HepG2 (cell line): ENCODE measurements around the gene MMS19. TPM values are rescaled to one million over a fixed set of nuclear protein-coding genes. Genes with fewer than 3 reads are reported as not detected.

ENCODE experiments used
- CBFB ChIP-seq: sonication (generic); formaldehyde crosslinking; IDR thresholded peaks from 2 replicates; pipeline ENCODE4 v1.4.0; 2020; ENCODE audit warnings: missing genetic modification reagents
- DNMT1 ChIP-seq: sonication (generic); formaldehyde crosslinking; IDR thresholded peaks from 2 replicates; pipeline ENCODE4 v1.5.1; 2020; ENCODE audit warnings: mild to moderate bottlenecking, missing genetic modification reagents
- DR1 ChIP-seq: sonication (generic); formaldehyde crosslinking; IDR thresholded peaks from 2 replicates; pipeline ENCODE4 v1.8.0; 2021; ENCODE audit warnings: mild to moderate bottlenecking, missing genetic modification reagents, inconsistent platforms
- EHMT2 ChIP-seq: fragments of 200-600 bp; sonication (generic); IDR thresholded peaks from 2 replicates; pipeline ENCODE4 v1.7.0; 2017; ENCODE audit warnings: antibody characterized with exemption, low read depth, low read length, borderline replicate concordance
- FOXP1 ChIP-seq, 2 experiments: fragments of 450-650 bp in 1 of 2; IDR thresholded peaks; 2 replicates each; pipeline ENCODE4 v1.6.1; 2017 to 2018; ENCODE audit warnings: antibody characterized with exemption in 1 of 2
- HOXA7 ChIP-seq: sonication (generic); formaldehyde crosslinking; IDR thresholded peaks from 2 replicates; pipeline ENCODE4 v1.8.1; 2022; ENCODE audit warnings: mild to moderate bottlenecking, missing genetic modification reagents, moderate library complexity
- ISX ChIP-seq: sonication (generic); formaldehyde crosslinking; conservative IDR thresholded peaks from 2 replicates; pipeline ENCODE4 v1.5.0; 2020; ENCODE audit warnings: missing genetic modification reagents
- JARID2 ChIP-seq: sonication (generic); formaldehyde crosslinking; IDR thresholded peaks from 2 replicates; pipeline ENCODE4 v1.8.1; 2023; ENCODE audit warnings: missing genetic modification reagents, inconsistent platforms; ENCODE audit not compliant: insufficient replicate concordance
- JUND ChIP-seq: sonication (generic); formaldehyde crosslinking; IDR thresholded peaks from 2 replicates; pipeline ENCODE4 v1.8.0; 2022; ENCODE audit warnings: mild to moderate bottlenecking, missing genetic modification reagents
- MYNN ChIP-seq: sonication (generic); formaldehyde crosslinking; IDR thresholded peaks from 2 replicates; pipeline ENCODE4 v1.4.0; 2020; ENCODE audit warnings: mild to moderate bottlenecking, low read depth, missing genetic modification reagents
- NFKB2 ChIP-seq: sonication (generic); formaldehyde crosslinking; IDR thresholded peaks from 2 replicates; pipeline ENCODE4 v1.4.0; 2020; ENCODE audit warnings: missing genetic modification reagents, borderline replicate concordance
- NR2C2 ChIP-seq: sonication (generic); formaldehyde crosslinking; IDR thresholded peaks from 2 replicates; pipeline ENCODE4 v1.4.0; 2020; ENCODE audit warnings: missing genetic modification reagents, mild to moderate bottlenecking, moderate library complexity, borderline replicate concordance
- PITX1 ChIP-seq: sonication (generic); formaldehyde crosslinking; IDR thresholded peaks from 2 replicates; pipeline ENCODE4 v1.5.1; 2020; ENCODE audit warnings: mild to moderate bottlenecking, missing genetic modification reagents
- TAF1 ChIP-seq: sonication (generic); formaldehyde crosslinking; IDR thresholded peaks from 2 replicates; pipeline ENCODE4 v1.4.0; 2020; ENCODE audit warnings: missing genetic modification reagents
- TFDP1 ChIP-seq: IDR thresholded peaks from 2 replicates; pipeline ENCODE4 v1.6.1; 2016; ENCODE audit warnings: missing compliant biosample characterization, missing genetic modification reagents, borderline replicate concordance
- YEATS2 ChIP-seq: sonication (generic); formaldehyde crosslinking; IDR thresholded peaks from 2 replicates; pipeline ENCODE4 v1.4.0; 2020; ENCODE audit warnings: missing genetic modification reagents, borderline replicate concordance
- ZBTB8A ChIP-seq: sonication (generic); formaldehyde crosslinking; IDR thresholded peaks from 2 replicates; pipeline ENCODE4 v1.4.0; 2020; ENCODE audit warnings: mild to moderate bottlenecking, low read depth, missing genetic modification reagents, borderline replicate concordance
- ZKSCAN5 ChIP-seq: sonication (generic); formaldehyde crosslinking; IDR thresholded peaks from 2 replicates; pipeline ENCODE4 v1.5.1; 2020; ENCODE audit warnings: mild to moderate bottlenecking, missing genetic modification reagents
- ZNF326 ChIP-seq: sonication (generic); formaldehyde crosslinking; IDR thresholded peaks from 2 replicates; pipeline ENCODE4 v1.4.0; 2020; ENCODE audit warnings: missing genetic modification reagents, borderline replicate concordance
- ZNF382 ChIP-seq: sonication (generic); formaldehyde crosslinking; IDR thresholded peaks from 2 replicates; pipeline ENCODE4 v1.5.0; 2020; ENCODE audit warnings: missing genetic modification reagents, mild to moderate bottlenecking, borderline replicate concordance
- ZNF451 ChIP-seq: sonication (generic); formaldehyde crosslinking; IDR thresholded peaks from 2 replicates; pipeline ENCODE4 v1.5.0; 2020; ENCODE audit warnings: mild to moderate bottlenecking, missing genetic modification reagents
- ZNF629 ChIP-seq: sonication (generic); formaldehyde crosslinking; conservative IDR thresholded peaks from 2 replicates; pipeline ENCODE4 v1.5.0; 2020; ENCODE audit warnings: missing genetic modification reagents
- polyA plus RNA-seq, 8 experiments: library from polyadenylated mRNA; depleted of rRNA in 3 of 8; stranded (reverse) in 7 of 8; unstranded in 1 of 8; fragments of >200 nt; fragmentation: Illumina TruSeq in 4 of 8; extraction: Trizol in 4 of 8; gene quantifications; 2 replicates each; pipeline versions ENCODE4 v1.2.1 to v1.2.3, GENCODE V29; 2011 to 2016; ENCODE audit warnings: low read depth in 4 of 8, missing spikeins in 1 of 8, mixed read lengths in 1 of 8; ENCODE audit not compliant: insufficient read depth in 1 of 8
- total RNA-seq, 5 experiments: library from RNA; depleted of rRNA; stranded (reverse); fragments of >200 nt; fragmentation: Illumina TruSeq; extraction: Trizol; gene quantifications; 2 replicates each; pipeline ENCODE4 v1.2.3, GENCODE V29; 2016; ENCODE audit warnings: low read depth in 1 of 5
- TF ChIP-seq, protein P1 (sequence below): sonication (generic); formaldehyde crosslinking; IDR thresholded peaks from 2 replicates; pipeline ENCODE4 v1.4.0; 2020; ENCODE audit warnings: mild to moderate bottlenecking, missing genetic modification reagents
- TF ChIP-seq, protein P2 (sequence below), 2 experiments: IDR thresholded peaks; 2 replicates each; pipeline ENCODE4 v1.6.1; 2011 to 2012; ENCODE audit warnings: low read length in 2 of 2, borderline replicate concordance in 1 of 2, low read depth in 1 of 2, mild to moderate bottlenecking in 1 of 2, moderate library complexity in 1 of 2

The MMS19 gene
- total and polyA plus RNA-seq, 2 of the 13 experiments (the other 11 are each of a cell fraction or from before 2014, with no cell fraction given): 76.4 to 107 TPM

GRCh38 chr10:97427571-97428179, 70.5 kb downstream of the MMS19 start (continued):
- no peak for TF ChIP-seq MYNN
- no peak for TF ChIP-seq ISX (CRISPR knock-in tag)
- no peak for TF ChIP-seq NFKB2 (CRISPR knock-in tag)
- TF ChIP-seq DNMT1 (CRISPR knock-in tag): no peak
- TF ChIP-seq PITX1 (CRISPR knock-in tag): no peak
- TF ChIP-seq CBFB (CRISPR knock-in tag): no peak
- TF ChIP-seq ZBTB8A (CRISPR knock-in tag): no peak
- TF ChIP-seq, protein P1, sequence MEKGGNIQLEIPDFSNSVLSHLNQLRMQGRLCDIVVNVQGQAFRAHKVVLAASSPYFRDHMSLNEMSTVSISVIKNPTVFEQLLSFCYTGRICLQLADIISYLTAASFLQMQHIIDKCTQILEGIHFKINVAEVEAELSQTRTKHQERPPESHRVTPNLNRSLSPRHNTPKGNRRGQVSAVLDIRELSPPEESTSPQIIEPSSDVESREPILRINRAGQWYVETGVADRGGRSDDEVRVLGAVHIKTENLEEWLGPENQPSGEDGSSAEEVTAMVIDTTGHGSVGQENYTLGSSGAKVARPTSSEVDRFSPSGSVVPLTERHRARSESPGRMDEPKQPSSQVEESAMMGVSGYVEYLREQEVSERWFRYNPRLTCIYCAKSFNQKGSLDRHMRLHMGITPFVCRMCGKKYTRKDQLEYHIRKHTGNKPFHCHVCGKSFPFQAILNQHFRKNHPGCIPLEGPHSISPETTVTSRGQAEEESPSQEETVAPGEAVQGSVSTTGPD: peak; percentile 84; the same call in 1 of the 2 replicates
- no peak for TF ChIP-seq EHMT2
- TF ChIP-seq FOXP1 (IDR thresholded peaks at IDR 0.05): no peak
- no peak for TF ChIP-seq FOXP1 (CRISPR knock-in tag; IDR thresholded peaks at IDR 0.05)
- no peak for TF ChIP-seq ZNF629 (CRISPR knock-in tag)
- TF ChIP-seq JARID2 (CRISPR knock-in tag): no peak
- no peak for TF ChIP-seq ZKSCAN5 (CRISPR knock-in tag)
- TF ChIP-seq, protein P2, sequence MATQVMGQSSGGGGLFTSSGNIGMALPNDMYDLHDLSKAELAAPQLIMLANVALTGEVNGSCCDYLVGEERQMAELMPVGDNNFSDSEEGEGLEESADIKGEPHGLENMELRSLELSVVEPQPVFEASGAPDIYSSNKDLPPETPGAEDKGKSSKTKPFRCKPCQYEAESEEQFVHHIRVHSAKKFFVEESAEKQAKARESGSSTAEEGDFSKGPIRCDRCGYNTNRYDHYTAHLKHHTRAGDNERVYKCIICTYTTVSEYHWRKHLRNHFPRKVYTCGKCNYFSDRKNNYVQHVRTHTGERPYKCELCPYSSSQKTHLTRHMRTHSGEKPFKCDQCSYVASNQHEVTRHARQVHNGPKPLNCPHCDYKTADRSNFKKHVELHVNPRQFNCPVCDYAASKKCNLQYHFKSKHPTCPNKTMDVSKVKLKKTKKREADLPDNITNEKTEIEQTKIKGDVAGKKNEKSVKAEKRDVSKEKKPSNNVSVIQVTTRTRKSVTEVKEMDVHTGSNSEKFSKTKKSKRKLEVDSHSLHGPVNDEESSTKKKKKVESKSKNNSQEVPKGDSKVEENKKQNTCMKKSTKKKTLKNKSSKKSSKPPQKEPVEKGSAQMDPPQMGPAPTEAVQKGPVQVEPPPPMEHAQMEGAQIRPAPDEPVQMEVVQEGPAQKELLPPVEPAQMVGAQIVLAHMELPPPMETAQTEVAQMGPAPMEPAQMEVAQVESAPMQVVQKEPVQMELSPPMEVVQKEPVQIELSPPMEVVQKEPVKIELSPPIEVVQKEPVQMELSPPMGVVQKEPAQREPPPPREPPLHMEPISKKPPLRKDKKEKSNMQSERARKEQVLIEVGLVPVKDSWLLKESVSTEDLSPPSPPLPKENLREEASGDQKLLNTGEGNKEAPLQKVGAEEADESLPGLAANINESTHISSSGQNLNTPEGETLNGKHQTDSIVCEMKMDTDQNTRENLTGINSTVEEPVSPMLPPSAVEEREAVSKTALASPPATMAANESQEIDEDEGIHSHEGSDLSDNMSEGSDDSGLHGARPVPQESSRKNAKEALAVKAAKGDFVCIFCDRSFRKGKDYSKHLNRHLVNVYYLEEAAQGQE (IDR thresholded peaks at IDR 0.05; ENCODE audit: borderline replicate concordance in 1 of 2, low read depth in 1 of 2, low read length in 2 of 2): peak in 1 of 2 experiments; percentile 12; a peak in 1 of 4 replicates
- TF ChIP-seq YEATS2 (CRISPR knock-in tag): peak; percentile 13; the same call in 1 of the 2 replicates
- peak; percentile 16; the same call in 1 of the 2 replicates for TF ChIP-seq TAF1 (CRISPR knock-in tag)
- TF ChIP-seq NR2C2 (CRISPR knock-in tag): no peak
- no peak for TF ChIP-seq JUND
- TF ChIP-seq ZNF326 (CRISPR knock-in tag): no peak
- no peak for TF ChIP-seq DR1
- no peak for TF ChIP-seq ZNF382 (CRISPR knock-in tag)
- TF ChIP-seq ZNF451: 0 out of 2 replicates have a peak, but pooled peaks have one; percentile 43
- TF ChIP-seq HOXA7 (CRISPR knock-in tag): no peak
- TF ChIP-seq TFDP1 (CRISPR knock-in tag): no peak
